Fibroblast of villous mesenchyme (primary cell): ENCODE measurements around the gene MFSD2B. TPM values are rescaled to one million over a fixed set of nuclear protein-coding genes. Genes with fewer than 3 reads are reported as not detected.
"Not testable (repeated sequence)": the region's sequence is repeated elsewhere in the genome, so short reads cannot be mapped to it uniquely, and the experiment has no call there.

Experiments
- DNase-seq: peaks from one replicate; pipeline ENCODE4 v3.0.0-alpha.2; 2010; ENCODE audit warnings: low read depth
- H3K4me3 ChIP-seq: 2 replicates; pipeline ENCODE4 v1.5.1; 2011; ENCODE audit warnings: low read depth, mild to moderate bottlenecking, low read length
- total RNA-seq: library from RNA; depleted of rRNA; stranded (reverse); fragments of >200 nt; gene quantifications from 2 replicates; pipeline ENCODE4 v1.2.3, GENCODE V29; 2012
- TF ChIP-seq, protein P1 (sequence below): IDR thresholded peaks from 2 replicates; pipeline ENCODE4 v1.5.1; 2012; ENCODE audit warnings: low read depth, mild to moderate bottlenecking, low read length; ENCODE audit not compliant: insufficient read depth

Gene MFSD2B
- total RNA-seq, 1 donor, result under 0.01 TPM

DNA sequence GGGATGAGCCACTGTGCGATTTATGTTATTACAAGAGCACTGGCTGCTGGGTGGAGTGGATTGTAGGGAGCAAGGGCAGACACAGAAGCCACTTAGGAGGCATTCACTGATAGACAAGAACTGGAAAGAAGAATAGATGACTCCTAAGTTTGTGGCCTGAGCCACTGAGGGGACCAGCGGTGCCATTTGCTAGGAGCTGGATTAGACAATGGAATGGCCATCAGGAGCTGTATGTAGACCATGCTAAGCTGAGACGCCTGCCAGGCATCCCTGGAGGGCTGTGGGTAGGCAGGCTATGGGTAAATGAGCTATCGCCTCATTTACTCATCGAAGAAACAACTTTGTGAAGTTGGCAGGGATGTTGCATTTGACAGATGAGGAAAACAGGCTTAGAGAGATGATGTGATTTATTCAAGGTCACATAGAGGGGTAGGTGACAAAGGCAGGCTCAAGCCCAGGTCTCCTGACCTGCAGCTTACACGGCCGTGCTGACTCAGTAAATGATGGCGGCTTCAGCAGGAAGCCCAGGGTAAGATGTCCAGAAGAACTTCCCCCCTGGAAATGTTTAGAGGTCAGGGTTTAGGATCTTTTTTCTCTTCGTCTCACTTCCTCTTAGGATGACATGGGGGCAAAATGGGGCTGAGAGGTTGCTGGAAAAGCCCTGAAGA lies 2.8 kb downstream of the MFSD2B start:
- no peak for DNase-seq
- H3K4me3 ChIP-seq, result no peak overlapping the region
- TF ChIP-seq, protein P1, sequence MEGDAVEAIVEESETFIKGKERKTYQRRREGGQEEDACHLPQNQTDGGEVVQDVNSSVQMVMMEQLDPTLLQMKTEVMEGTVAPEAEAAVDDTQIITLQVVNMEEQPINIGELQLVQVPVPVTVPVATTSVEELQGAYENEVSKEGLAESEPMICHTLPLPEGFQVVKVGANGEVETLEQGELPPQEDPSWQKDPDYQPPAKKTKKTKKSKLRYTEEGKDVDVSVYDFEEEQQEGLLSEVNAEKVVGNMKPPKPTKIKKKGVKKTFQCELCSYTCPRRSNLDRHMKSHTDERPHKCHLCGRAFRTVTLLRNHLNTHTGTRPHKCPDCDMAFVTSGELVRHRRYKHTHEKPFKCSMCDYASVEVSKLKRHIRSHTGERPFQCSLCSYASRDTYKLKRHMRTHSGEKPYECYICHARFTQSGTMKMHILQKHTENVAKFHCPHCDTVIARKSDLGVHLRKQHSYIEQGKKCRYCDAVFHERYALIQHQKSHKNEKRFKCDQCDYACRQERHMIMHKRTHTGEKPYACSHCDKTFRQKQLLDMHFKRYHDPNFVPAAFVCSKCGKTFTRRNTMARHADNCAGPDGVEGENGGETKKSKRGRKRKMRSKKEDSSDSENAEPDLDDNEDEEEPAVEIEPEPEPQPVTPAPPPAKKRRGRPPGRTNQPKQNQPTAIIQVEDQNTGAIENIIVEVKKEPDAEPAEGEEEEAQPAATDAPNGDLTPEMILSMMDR, result no peak

DNA sequence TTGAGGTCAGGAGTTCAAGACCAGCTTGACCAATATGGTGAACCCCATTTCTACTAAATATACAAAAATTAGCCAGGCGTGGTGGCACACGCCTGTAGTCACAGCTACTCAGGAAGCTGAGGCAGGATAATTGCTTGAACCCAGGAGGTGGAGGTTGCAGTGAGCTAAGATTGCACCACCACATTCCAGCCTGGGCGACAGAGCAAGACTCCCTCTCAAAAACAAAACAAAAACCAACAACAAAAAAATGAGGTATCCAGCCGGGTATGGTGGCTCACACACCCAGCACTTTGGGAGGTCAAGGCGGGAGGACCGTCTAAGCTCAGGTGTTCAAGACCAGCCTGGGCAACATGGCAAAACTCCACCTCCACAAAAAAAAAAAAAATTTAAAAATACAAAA lies 5.0 kb downstream of the MFSD2B start:
- not testable (repeated sequence) for H3K4me3 ChIP-seq, DNase-seq

DNA sequence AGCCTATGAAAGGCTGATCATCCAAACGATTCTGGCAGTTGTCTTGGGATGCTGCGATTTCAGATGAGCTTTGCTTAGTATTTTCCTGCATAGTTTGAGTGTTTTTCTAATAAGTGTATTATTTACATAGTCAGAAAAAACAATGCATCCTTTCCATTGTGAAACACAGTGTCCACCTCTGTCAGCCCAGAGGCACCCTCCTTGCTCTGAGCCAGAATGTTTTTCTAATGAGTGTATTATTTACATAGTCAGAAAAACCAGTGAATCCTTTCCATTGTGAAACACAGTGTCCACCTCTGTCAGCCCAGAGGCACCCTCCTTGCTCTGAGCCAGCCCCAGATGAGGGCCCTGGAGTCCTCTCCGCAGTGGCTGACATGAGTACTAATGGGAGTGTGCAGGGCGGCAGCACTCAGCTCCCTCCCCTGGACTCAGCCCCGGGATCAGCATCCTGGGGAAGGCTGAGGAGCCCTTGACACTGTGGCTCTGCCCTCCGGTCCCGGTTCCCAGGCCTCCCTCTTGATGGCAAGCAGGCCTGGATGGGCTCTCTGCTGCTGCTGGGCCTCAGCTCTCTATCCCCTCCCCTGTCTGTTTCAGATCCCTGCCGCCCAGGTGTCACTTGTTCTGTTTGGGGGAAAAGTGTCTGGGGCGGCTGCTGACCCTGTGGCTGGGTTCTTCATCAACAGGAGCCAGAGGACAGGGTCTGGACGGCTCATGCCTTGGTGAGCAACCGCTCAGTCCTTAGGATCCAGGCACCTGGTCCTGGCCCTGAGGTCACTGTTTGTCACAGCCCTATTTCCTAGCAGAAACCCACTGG lies 5.9 kb downstream of the MFSD2B start:
- TF ChIP-seq, protein P1, result no peak
- H3K4me3 ChIP-seq, result no peak overlapping the region
- DNase-seq, result peak; percentile 80

DNA sequence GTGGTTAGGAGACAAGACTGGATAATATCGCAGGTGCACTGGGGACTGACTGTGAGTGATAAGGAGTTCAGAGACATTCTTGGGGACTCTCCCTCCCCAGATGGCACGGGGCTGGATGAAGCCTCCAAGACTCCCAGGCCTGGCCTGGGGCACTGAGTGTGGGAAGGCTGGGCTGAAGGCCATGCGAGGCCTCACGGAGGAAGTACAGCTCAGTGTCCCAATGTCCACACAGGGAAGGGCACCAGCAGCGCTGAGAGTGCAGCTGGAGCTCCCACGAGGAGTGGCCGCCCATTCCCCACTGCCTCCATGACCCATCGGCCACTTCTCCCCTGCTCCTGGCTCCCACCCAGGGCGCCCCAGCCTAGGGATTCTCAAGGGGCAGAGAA lies 6.5 kb downstream of the MFSD2B start:
- TF ChIP-seq, protein P1, result no peak
- no peak for DNase-seq
- no peak overlapping the region for H3K4me3 ChIP-seq

DNA sequence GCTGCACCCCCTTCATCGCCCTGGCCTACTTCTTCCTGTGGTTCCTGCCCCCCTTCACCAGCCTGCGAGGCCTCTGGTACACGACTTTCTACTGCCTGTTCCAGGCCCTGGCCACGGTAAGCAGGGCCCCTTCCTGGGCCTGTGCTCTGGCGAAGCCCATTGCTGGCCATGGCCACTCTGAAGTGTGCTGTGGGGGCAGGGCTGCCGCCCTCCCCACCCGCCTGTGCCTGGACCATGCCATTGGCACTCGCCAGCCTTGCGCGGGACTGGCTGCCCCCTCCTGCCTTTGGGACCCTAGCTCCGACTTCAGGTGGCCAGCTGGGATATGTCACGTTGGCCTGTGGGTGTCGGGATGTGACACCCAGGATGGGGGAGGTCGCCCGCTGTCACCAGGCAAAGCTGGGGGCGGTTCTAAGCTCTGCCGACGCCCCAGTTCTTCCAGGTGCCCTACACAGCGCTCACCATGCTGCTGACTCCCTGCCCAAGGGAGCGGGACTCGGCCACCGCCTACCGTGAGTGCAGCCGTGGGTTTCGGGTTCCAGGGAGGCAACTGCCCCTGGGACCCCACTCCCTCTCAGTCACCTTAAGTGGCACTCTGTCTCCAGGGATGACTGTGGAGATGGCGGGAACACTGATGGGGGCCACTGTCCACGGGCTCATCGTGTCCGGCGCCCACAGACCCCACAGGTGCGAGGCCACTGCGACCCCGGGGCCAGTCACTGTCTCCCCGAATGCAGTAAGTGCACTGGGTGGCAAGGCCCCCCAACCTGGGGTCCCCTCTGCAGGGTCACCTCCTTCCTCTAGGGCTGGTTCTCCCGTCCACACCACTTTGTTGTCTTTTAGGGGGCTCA lies 7.2 kb downstream of the MFSD2B start:
- TF ChIP-seq, protein P1, result no peak
- no peak for DNase-seq
- H3K4me3 ChIP-seq, result no peak overlapping the region

DNA sequence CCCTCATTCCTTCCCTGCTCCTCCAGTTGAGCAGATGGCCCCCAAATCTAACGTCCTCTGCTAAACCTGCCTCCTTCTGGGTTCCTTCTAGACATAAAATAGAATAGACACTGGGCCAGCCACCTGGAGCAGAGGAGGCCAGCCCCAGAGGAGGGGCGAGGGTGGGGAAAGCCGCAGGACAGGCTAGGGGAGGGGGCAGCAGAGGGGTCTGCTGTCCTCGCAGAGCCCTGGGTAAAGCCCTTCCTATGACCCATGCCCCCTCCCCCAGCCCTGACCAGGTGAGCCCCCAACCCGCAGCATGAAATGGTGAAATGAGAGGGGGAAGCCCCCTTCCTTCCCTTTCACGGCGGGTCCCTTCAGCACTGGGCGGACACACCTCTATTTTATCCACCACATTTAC lies 7.8 kb downstream of the MFSD2B start:
- DNase-seq, result no peak
- TF ChIP-seq, protein P1, result no peak
- H3K4me3 ChIP-seq, result no peak overlapping the region

DNA sequence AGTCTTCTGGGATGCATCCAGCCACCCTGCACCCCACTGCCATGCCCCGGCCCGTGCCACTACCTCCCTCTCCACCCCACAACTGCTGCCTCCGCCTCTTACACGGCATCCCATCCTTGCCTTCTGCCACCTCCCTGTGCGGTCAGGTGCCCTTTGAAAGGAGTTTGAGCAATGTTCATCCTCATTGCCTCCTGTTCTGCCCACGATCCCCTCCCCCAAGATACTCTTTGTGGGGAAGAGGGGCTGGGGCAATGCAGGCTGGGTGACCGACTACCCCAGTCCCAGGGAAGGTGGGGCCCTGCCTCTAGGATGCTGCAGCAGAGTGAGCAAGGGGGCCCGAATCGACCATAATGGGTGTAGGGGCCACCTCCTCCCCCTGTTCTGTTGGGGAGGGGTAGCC lies 8.4 kb downstream of the MFSD2B start:
- no peak overlapping the region for H3K4me3 ChIP-seq
- TF ChIP-seq, protein P1, result no peak
- DNase-seq, result no peak
